GM21529 (cell line): ENCODE data around the gene PTPRM.

Experiments used
- ATAC-seq: cut with Tn5 transposase; IDR thresholded peaks from one replicate; pipeline ENCODE4 v1.9.1; 2021; ENCODE audit not compliant: unreplicated experiment

PTPRM gene

GRCh38 chr18:8081872-8082553 lies 514.9 kb downstream of the PTPRM start:
- no peak for ATAC-seq

- no peak for ATAC-seq
Observed at GRCh38 chr18:8084160-8084559, 517.0 kb downstream of the PTPRM start.

GRCh38 chr18:8088626-8089025 lies 521.5 kb downstream of the PTPRM start:
- ATAC-seq = no peak

GRCh38 chr18:8091035-8091434 lies 523.9 kb downstream of the PTPRM start:
- ATAC-seq = no peak

DNA sequence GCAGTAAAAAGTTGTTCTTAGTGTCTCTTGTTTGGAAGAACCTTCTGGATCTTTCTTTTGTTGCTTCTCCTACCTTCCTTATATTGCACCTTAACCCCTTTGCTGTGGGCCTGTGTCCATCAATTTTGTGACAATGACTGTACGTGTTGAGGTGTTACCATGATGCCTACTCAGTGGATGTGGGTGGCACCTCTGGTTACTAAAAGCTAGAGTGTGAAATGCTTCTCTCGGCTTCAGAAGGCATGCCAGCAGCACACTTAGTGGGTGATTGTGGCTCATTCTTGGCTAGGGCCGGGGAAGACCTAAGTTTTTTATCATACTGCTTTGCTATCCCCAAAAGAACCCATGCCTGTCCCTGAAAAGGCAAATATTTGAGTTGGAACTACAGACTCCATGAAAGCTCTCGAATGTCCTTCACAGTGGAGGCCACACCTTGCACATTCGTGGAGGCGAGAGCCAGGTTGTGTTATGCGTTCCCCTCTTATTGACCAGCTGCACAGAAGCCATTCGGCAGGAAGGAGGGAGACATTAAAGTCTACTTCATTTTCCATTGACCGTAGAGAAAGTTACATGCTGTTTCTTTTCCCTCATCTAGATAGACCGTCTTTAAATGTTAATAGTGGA lies 528.9 kb downstream of the PTPRM start:
- no peak for ATAC-seq

DNA sequence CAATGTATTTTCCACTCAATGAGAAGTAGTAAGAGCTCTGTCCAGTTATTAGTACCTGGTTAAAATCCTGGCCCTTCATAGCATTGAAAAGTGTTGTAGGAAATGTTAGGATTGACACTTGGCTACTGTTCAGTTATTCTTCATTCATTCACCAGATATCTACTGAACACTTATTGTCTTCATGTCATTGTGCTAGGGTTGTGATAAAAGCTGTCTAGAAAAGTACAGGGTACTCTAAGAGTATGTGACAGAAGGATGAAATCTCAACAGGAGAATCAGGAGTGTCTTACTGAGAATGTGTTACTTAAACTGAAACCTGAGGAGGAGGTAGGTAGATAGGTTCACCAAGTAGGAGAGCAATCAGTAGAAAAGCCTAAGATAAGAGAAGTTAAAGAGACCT lies 530.3 kb downstream of the PTPRM start:
- ATAC-seq = no peak

GRCh38 chr18:8097927-8098326 lies 530.8 kb downstream of the PTPRM start:
- no peak for ATAC-seq

DNA sequence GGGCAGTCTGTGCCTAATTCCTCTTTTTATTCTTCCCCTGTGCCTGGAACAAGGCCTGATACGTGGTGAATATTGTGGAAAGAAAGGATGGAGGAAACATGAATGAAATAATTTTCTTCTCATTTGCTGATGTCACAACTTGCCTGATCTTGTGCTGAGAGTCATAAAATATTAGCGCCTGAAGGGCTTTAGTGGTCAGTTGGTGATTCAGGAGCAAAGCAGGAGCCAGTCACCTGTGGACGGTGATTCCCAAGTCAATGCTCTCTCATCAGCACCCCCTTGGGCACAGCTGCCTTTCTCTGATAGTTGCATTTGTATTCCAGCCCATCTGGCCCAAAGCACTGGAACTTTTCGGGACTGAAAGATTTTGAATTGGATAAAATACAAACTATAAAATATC lies 539.5 kb downstream of the PTPRM start:
- no peak for ATAC-seq

- no peak for ATAC-seq
Observed at GRCh38 chr18:8107426-8107825, 540.3 kb downstream of the PTPRM start.

GRCh38 chr18:8114480-8114879 lies 547.4 kb downstream of the PTPRM start:
- ATAC-seq = no peak

GRCh38 chr18:8116341-8117005 lies 549.4 kb downstream of the PTPRM start:
- no peak for ATAC-seq

GRCh38 chr18:8117006-8117371 lies 549.9 kb downstream of the PTPRM start:
- ATAC-seq = no peak

DNA sequence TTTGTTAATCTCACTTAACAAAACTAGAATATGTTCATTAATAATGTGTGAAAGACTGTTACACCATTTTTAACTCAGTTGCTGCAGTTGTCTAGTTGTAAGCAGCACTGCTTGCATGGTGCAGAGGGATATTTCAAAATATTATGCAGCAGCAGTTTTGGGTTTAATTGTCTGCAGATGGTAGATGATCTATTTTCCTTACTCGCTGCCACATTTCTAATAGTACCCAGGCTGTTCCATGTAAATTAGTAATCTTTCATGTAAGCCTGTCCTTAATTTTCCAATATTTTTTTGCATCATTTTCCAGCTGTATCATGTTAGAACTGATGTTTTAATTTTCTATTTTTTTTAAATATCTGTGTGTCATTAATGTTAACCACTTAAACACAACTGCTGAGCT lies 554.0 kb downstream of the PTPRM start:
- ATAC-seq = no peak

GRCh38 chr18:8121942-8122480 lies 554.9 kb downstream of the PTPRM start:
- ATAC-seq = no peak

- no peak for ATAC-seq
Observed at GRCh38 chr18:8124232-8125146, 557.4 kb downstream of the PTPRM start.

- ATAC-seq = no peak
Observed at GRCh38 chr18:8130096-8130495, 563.0 kb downstream of the PTPRM start.

GRCh38 chr18:8133032-8133431 lies 565.9 kb downstream of the PTPRM start:
- ATAC-seq = no peak

GRCh38 chr18:8133888-8134287 lies 566.8 kb downstream of the PTPRM start:
- no peak for ATAC-seq

GRCh38 chr18:8139127-8139527 lies 572.0 kb downstream of the PTPRM start:
- no peak for ATAC-seq

GRCh38 chr18:8139891-8140406 lies 572.8 kb downstream of the PTPRM start:
- ATAC-seq = no peak
